Stimulated activated CD4-positive, alpha-beta T cell treated with anti-CD3 and anti-CD28 coated beads, Interleukin-2, amount 100 ng/mL, for 4 hours (primary cell): Measurements from ENCODE around the gene PIAS1.

Source experiments
- DNase-seq: peaks from one replicate; pipeline ENCODE4 v3.0.0-alpha.2; 2020; ENCODE audit warnings: low read depth

The PIAS1 gene

DNA sequence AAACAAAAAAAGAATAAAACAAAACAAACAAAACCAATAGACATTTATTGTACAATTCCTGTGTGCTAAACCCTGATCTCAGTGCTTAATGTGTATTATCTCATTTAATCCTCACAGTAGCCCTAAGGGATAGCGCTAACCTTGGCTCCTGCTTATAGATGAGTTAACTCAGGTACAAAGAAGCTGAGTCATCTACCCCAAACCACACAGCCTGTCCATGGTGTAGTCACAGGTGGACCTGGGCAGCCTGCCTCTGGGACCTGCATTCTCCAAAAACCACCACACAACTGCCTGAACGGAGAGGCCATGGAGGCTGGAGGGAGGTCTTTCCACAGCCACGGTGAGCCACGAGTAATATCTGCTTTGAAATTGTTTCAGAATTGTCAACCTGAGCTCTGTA, 180.9 kb downstream of the PIAS1 start:
- DNase-seq: no peak

GRCh38 chr15:68239025-68239424, 184.9 kb downstream of the PIAS1 start:
- no peak for DNase-seq

DNA sequence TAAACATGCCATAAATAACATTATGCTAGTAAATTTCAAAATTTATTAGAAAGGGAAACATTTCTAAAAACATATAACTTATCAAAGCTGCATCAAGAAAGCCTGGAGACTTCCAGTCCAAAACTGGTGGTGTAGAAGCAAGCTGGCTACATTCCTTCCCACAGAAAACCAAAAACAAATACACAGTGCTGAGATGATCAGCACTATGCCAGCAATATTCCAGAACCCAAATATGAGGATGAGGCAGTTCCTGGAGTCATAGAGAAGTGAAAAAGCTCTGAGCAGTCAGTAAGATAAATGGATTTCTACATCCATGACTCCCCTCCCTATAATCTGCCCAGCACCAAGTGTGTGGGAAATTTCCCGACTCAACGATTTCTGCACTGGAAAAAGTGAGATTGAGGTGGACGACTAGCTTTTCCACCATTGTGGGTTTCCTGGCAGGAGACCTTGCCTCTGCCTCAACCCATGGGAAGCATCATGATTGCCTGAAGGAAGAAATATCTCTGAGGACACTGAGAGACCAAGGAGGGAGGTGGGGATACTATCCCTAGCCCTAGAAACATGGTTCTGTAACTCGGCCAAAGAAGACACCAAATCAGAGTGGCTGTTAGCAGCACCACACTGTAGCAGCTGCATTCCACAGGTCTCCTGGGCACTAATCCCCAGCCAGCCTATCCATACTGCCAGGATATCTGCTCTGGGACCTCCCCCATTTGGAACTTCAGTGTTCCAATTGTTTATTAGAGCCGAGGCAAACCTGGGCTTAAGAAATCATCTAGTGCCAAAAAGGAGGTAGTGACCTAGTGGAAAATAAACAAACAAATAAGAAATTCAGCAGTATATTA, 187.2 kb downstream of the PIAS1 start:
- DNase-seq: no peak
